Panc1 (cell line): Measurements from ENCODE around the gene MAPK11. TPM values are rescaled to one million over a fixed set of nuclear protein-coding genes. Genes with fewer than 3 reads are reported as not detected.

Source experiments
- ATAC-seq: fragments of 200-7000 bp; cut with Tn5 transposase; 2 replicates; pipeline ENCODE4 v1.9.1; 2020; ENCODE audit warnings: mild to moderate bottlenecking, moderate library complexity
- BruUV-seq: library from RNA; stranded (reverse); fragments of 400-500 nt; replicated peaks from 2 replicates; lab custom pipeline; 2021; lab: Mats Ljungman, UMichigan
- CTCF ChIA-PET: fragments of 300-600 bp; sonication (Branson Sonifier 250); formaldehyde crosslinking; loops from one replicate; lab custom pipeline; 2022; ENCODE audit warnings: antibody characterized with exemption; lab: Charles Lee
- POLR2A ChIA-PET: fragments of 300-600 bp; sonication (Branson Sonifier 250); formaldehyde crosslinking; loops from one replicate; lab custom pipeline; 2022; ENCODE audit warnings: antibody characterized with exemption; lab: Charles Lee
- DNase-seq: peaks from one replicate; pipeline ENCODE4 v3.0.0-alpha.2; 2010; ENCODE audit warnings: low read depth, low spot score
- H3K27ac ChIP-seq: 2 replicates; pipeline ENCODE4 v1.5.1; 2011; ENCODE audit warnings: mild to moderate bottlenecking, low read length, inconsistent platforms
- H3K27me3 ChIP-seq: fragments of 200-500 bp; sonication (Bioruptor generic); 2 replicates; pipeline ENCODE4 v1.6.0; 2014; ENCODE audit warnings: low read length, inconsistent platforms; ENCODE audit not compliant: control insufficient read depth, insufficient read depth
- H3K36me3 ChIP-seq: fragments of 200-500 bp; sonication (Bioruptor generic); 2 replicates; pipeline ENCODE4 v1.5.1; 2014; ENCODE audit warnings: inconsistent platforms, mild to moderate bottlenecking, low read length, moderate library complexity; ENCODE audit not compliant: control insufficient read depth, insufficient read depth
- H3K4me1 ChIP-seq: 2 replicates; pipeline ENCODE4 v1.5.1; 2011; ENCODE audit warnings: inconsistent platforms, mild to moderate bottlenecking, low read length, moderate library complexity; ENCODE audit not compliant: control insufficient read depth, insufficient read depth
- H3K4me3 ChIP-seq, 2 experiments: 2 replicates each; pipeline ENCODE4 v1.5.1; 2011 to 2012; ENCODE audit warnings: low read depth in 2 of 2, low read length in 2 of 2, mild to moderate bottlenecking in 2 of 2, inconsistent platforms in 1 of 2, moderate library complexity in 1 of 2
- H3K9me3 ChIP-seq: fragments of 200-500 bp; sonication (Bioruptor generic); 2 replicates; pipeline ENCODE4 v1.5.1; 2014; ENCODE audit warnings: low read depth, mild to moderate bottlenecking, inconsistent platforms, low read length, moderate library complexity; ENCODE audit not compliant: control insufficient read depth, insufficient read depth
- POLR2AphosphoS5 ChIP-seq: IDR thresholded peaks from 2 replicates; pipeline ENCODE4 v1.6.1; 2012; ENCODE audit warnings: mild to moderate bottlenecking, low read depth, low read length, moderate library complexity
- SIN3A ChIP-seq: IDR thresholded peaks from 2 replicates; pipeline ENCODE4 v1.6.1; 2012; ENCODE audit warnings: low read depth, mild to moderate bottlenecking, low read length, moderate library complexity, borderline replicate concordance; ENCODE audit not compliant: insufficient read depth
- TCF7L2 ChIP-seq: IDR thresholded peaks from 2 replicates; pipeline ENCODE4 v1.6.1; 2011; ENCODE audit warnings: mild to moderate bottlenecking, low read depth, low read length, inconsistent platforms
- in situ Hi-C: cut with HindIII; loops from 2 replicates; pipeline ENCODE4 v1.10.0; 2016; ENCODE audit warnings: low sequenced_read_pairs, low pct_unique_long_range_greater_than_20kb
- intact Hi-C: fragments of 100-400 bp; cut with micrococcal nuclease; formaldehyde crosslinking; loops from one replicate; pipeline ENCODE4 v1.10.0; 2022; ENCODE audit not compliant: unreplicated experiment
- total RNA-seq: library from RNA; stranded (reverse); gene quantifications from one replicate; pipeline ENCODE4 v1.2.1, GENCODE V29; 2021; ENCODE audit not compliant: unreplicated experiment
- TF ChIP-seq, protein P1 (sequence below): fragments of 450-650 bp; IDR thresholded peaks from 2 replicates; pipeline ENCODE4 v1.5.1; 2017; ENCODE audit warnings: mild to moderate bottlenecking
- TF ChIP-seq, protein P2 (sequence below), 2 experiments: IDR thresholded peaks; 2 replicates each; pipeline ENCODE4 v1.6.1; 2011 to 2012; ENCODE audit warnings: low read depth in 2 of 2, control low read depth in 1 of 2, low read length in 1 of 2, mild to moderate bottlenecking in 1 of 2, moderate library complexity in 1 of 2; ENCODE audit not compliant: insufficient read depth in 1 of 2

MAPK11 gene
- total RNA-seq, 1 experiment from 2014 or later: 77.7 TPM

DNA sequence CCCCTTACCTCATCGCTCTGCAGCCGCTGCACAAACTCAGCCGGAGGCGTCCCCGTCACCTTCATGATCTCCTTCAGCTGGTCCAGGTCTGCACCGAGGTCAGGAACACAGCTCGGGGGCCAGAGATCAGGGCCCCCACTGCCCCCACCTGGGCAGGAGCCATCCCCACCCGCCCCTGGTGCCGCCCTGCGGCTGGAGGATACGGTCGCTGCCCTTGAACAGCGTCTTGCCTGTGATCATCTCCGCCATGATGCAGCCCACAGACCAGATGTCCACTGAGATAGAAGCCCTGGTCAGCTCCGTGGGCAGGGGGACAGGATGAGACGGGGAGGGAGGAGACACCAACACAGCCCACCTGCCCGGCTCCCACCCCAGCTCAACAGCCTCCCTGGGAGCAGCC lies 14.6 kb downstream of the MAPK11 start:
- TF ChIP-seq SIN3A (no peak), TCF7L2 (no peak), POLR2AphosphoS5 (no peak)
- TF ChIP-seq, protein P1, sequence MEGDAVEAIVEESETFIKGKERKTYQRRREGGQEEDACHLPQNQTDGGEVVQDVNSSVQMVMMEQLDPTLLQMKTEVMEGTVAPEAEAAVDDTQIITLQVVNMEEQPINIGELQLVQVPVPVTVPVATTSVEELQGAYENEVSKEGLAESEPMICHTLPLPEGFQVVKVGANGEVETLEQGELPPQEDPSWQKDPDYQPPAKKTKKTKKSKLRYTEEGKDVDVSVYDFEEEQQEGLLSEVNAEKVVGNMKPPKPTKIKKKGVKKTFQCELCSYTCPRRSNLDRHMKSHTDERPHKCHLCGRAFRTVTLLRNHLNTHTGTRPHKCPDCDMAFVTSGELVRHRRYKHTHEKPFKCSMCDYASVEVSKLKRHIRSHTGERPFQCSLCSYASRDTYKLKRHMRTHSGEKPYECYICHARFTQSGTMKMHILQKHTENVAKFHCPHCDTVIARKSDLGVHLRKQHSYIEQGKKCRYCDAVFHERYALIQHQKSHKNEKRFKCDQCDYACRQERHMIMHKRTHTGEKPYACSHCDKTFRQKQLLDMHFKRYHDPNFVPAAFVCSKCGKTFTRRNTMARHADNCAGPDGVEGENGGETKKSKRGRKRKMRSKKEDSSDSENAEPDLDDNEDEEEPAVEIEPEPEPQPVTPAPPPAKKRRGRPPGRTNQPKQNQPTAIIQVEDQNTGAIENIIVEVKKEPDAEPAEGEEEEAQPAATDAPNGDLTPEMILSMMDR: no peak
- TF ChIP-seq, protein P2, sequence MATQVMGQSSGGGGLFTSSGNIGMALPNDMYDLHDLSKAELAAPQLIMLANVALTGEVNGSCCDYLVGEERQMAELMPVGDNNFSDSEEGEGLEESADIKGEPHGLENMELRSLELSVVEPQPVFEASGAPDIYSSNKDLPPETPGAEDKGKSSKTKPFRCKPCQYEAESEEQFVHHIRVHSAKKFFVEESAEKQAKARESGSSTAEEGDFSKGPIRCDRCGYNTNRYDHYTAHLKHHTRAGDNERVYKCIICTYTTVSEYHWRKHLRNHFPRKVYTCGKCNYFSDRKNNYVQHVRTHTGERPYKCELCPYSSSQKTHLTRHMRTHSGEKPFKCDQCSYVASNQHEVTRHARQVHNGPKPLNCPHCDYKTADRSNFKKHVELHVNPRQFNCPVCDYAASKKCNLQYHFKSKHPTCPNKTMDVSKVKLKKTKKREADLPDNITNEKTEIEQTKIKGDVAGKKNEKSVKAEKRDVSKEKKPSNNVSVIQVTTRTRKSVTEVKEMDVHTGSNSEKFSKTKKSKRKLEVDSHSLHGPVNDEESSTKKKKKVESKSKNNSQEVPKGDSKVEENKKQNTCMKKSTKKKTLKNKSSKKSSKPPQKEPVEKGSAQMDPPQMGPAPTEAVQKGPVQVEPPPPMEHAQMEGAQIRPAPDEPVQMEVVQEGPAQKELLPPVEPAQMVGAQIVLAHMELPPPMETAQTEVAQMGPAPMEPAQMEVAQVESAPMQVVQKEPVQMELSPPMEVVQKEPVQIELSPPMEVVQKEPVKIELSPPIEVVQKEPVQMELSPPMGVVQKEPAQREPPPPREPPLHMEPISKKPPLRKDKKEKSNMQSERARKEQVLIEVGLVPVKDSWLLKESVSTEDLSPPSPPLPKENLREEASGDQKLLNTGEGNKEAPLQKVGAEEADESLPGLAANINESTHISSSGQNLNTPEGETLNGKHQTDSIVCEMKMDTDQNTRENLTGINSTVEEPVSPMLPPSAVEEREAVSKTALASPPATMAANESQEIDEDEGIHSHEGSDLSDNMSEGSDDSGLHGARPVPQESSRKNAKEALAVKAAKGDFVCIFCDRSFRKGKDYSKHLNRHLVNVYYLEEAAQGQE (IDR thresholded peaks at IDR 0.05; ENCODE audit: insufficient read depth in 1 of 2, low read depth in 2 of 2, low read length in 1 of 2): no peak
- H3K4me1 ChIP-seq: peaks cover 28% of the 10 kb centered on the region
- intact Hi-C loops (no loop called here), in situ Hi-C loops (no loop called here)
- DNase-seq (no peak), ATAC-seq (no peak)
- no peaks in the 10 kb centered on the region for H3K36me3 ChIP-seq
- no TSS peak for BruUV-seq
- no peak overlapping the region for H3K27ac ChIP-seq
- no peaks in the 10 kb centered on the region for H3K9me3 ChIP-seq
- CTCF ChIA-PET: no interaction called here
- POLR2A ChIA-PET: no interaction called here
- H3K4me3 ChIP-seq: no peak overlapping the region
- no peaks in the 10 kb centered on the region for H3K27me3 ChIP-seq

DNA sequence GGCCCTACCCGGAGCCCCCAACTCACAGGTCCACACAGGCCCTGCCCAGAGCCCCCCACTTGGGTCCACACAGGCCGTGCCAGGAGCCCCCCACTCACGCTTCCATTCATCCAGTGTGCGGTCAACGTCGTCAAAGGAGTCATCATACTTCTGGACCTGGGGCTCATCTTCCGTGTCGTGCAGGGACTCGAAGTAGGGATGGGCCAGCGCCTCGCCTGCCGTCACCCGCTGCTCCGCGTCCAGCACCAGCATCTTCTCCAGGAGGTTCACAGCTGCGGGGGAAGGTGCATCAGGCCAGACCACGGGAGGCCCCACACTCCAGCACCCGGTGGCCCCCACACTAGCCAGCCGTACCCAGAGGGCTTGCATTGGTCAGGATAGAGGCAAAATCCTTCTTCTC lies 15.1 kb downstream of the MAPK11 start:
- intact Hi-C loops: no loop called here
- no peak for ATAC-seq
- DNase-seq: no peak

More for the DNA sequence above, 15.1 kb downstream of the MAPK11 start:
- Histone ChIP-seq H3K9me3 (no peaks in the 10 kb centered on the region), H3K4me1 (peaks cover 32% of the 10 kb centered on the region), H3K36me3 (no peaks in the 10 kb centered on the region), H3K4me3 (no peak overlapping the region), H3K27ac (no peak overlapping the region), H3K27me3 (no peaks in the 10 kb centered on the region)
- BruUV-seq: no TSS peak
- ChIA-PET CTCF (no interaction called here), POLR2A (no interaction called here)
- in situ Hi-C loops: no loop called here
- TF ChIP-seq SIN3A (no peak), POLR2AphosphoS5 (no peak), TCF7L2 (no peak)
- TF ChIP-seq, protein P1: no peak
- TF ChIP-seq, protein P2 (IDR thresholded peaks at IDR 0.05; ENCODE audit: insufficient read depth in 1 of 2, low read depth in 2 of 2, low read length in 1 of 2): no peak
